ENCODE measurements around the gene C16orf89.

- TF ChIP-seq CTCF (IDR thresholded peaks at IDR 0.05 in 2 of 3, conservative IDR thresholded peaks at IDR 0.05 in 1 of 3; ENCODE audit: borderline replicate concordance in 1 of 3, insufficient read depth in 1 of 3, low read depth in 2 of 3, low read length in 2 of 3) (no peak), ZFX (IDR thresholded peaks at IDR 0.05) (no peak), POLR2A (IDR thresholded peaks at IDR 0.05; ENCODE audit: borderline replicate concordance, extremely low read depth, insufficient read depth, insufficient read length) (no peak), SIN3A (IDR thresholded peaks at IDR 0.05; ENCODE audit: low read depth) (no peak), JUND (IDR thresholded peaks at IDR 0.05) (no peak), ELF1 (IDR thresholded peaks at IDR 0.05; ENCODE audit: borderline replicate concordance, low read depth) (no peak), CEBPB (IDR thresholded peaks at IDR 0.05; ENCODE audit: low read depth) (no peak), SP1 (IDR thresholded peaks at IDR 0.05; ENCODE audit: low read depth) (no peak), YY1 (IDR thresholded peaks at IDR 0.05; ENCODE audit: extremely low read depth, insufficient replicate concordance, low read depth, low read length) (no peak), ZBTB33 (IDR thresholded peaks at IDR 0.05; ENCODE audit: extremely low read depth, insufficient replicate concordance, low read length) (no peak), REST (IDR thresholded peaks at IDR 0.05; ENCODE audit: low read depth) (no peak), TCF7L2 (IDR thresholded peaks at IDR 0.05; ENCODE audit: borderline replicate concordance, extremely low read depth, insufficient read depth, insufficient read length) (no peak)
Observed at GRCh38 chr16:5017678-5017969, 48.1 kb downstream of the C16orf89 start.
